ENCODE measurements around the gene EML4.
"Not testable (repeated sequence)": the region's sequence is repeated elsewhere in the genome, so short reads cannot be mapped to it uniquely, and the experiment has no call there.

The EML4 gene, protein sequence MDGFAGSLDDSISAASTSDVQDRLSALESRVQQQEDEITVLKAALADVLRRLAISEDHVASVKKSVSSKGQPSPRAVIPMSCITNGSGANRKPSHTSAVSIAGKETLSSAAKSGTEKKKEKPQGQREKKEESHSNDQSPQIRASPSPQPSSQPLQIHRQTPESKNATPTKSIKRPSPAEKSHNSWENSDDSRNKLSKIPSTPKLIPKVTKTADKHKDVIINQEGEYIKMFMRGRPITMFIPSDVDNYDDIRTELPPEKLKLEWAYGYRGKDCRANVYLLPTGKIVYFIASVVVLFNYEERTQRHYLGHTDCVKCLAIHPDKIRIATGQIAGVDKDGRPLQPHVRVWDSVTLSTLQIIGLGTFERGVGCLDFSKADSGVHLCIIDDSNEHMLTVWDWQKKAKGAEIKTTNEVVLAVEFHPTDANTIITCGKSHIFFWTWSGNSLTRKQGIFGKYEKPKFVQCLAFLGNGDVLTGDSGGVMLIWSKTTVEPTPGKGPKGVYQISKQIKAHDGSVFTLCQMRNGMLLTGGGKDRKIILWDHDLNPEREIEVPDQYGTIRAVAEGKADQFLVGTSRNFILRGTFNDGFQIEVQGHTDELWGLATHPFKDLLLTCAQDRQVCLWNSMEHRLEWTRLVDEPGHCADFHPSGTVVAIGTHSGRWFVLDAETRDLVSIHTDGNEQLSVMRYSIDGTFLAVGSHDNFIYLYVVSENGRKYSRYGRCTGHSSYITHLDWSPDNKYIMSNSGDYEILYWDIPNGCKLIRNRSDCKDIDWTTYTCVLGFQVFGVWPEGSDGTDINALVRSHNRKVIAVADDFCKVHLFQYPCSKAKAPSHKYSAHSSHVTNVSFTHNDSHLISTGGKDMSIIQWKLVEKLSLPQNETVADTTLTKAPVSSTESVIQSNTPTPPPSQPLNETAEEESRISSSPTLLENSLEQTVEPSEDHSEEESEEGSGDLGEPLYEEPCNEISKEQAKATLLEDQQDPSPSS

GRCh38 chr2:42169100-42169873 is at the start of gene EML4:
TSS of gene EML4 (plus strand) at chr2:42169353. CDS start at chr2:42169612, 259 bp downstream.
- DNase-seq (ENCODE audit: low read depth, low spot score): peak; percentile 92

DNA sequence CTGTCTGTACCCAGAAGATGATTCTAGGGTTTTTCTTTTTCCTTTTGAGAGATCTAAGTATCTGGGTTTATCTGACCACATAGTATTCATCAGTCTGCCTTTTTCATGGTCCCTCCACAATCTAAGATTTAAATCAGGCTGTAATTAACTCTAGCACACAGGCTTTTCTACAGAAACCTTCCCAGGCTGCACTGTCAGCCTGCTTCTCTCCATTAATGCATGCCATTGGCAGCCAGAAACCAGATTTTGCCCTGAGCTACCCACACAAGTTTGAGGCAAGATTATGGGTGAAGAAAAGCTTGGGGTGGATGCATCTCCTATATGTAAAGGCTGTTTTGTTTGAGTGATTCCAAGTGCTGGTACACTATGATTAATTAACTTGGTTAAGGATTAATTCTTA is 45.7 kb upstream of the EML4 start:
- no peak for DNase-seq (ENCODE audit: low read depth, low spot score)

DNA sequence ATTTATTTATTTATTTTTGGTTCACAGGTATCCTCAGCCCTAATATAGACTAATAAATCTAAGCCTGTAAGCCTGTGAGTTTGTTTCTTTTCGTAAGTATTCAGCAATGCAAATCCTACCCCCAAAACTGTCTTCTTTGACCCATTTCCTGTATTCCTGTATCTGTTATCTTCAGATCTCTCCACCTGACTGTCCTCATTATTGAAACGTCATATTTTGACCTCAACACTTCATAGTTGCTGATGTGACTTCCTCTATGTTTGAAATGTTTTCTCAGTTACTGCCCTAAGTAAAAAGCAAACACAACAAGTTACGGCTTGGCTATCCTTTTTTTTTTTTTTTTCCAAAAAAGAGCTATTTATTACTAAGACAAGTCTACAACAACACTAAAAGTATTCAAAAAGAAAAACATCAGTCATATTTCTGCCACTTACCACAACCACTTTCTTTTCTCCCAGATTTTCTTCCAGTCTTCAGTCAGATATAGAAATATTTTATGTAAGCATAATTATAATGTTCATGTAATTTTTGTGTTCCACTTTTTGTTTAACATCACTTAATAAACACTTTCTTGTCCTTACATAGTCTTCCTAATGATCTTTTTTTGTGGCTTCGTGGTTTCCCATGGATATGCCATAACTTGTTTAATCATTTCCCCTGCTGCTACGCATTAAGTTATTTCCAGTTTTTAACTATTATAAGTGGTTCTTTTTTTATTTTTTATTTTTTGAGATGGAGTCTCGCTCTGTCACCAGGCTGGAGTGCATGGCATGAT is 45.0 kb upstream of the EML4 start:
- no peak for DNase-seq (ENCODE audit: low read depth, low spot score)

DNA sequence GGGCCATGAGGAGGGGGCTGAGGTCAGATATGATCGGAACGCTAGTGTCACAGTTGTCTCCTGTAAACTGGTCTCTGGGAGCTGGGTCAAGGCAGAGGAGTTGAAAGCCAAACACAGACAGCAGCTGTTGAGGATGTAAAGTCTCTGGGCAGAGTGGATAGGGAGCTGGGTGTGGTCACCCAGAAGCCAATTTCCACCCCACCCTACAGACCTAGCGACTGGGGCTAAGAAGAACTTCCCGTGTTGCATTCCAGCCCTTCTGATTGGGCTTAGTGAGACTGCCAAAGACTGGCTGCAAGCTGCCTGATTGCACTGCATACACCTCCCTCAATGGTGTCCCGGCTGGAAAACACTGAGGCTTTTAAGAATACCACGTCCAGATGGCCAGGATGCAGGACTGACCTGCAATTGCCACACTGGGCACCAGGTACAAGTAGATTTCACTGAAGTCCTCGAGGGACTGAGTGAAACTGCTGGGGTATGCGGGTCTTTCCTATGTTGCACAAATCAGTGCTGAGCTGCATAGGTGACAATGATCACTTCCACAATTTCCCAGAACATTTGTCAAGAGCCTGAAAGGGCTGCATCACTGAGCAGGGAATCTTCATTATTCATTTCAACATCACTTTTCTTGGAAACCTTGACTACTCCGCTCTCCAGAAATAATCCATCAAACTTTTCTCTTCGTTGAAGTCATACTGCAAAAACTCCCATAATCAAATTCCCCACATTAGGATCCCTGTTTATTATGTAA is 43.1 kb upstream of the EML4 start:
- peak; percentile 59 for DNase-seq (ENCODE audit: low read depth, low spot score)

- not testable (repeated sequence) for DNase-seq (ENCODE audit: low read depth, low spot score)
Observed at GRCh38 chr2:42126873-42127272, 42.3 kb upstream of the EML4 start.

- no peak for DNase-seq (ENCODE audit: low read depth, low spot score)
Observed at GRCh38 chr2:42127425-42128424, 41.4 kb upstream of the EML4 start.

- no peak for DNase-seq (ENCODE audit: low read depth, low spot score)
Observed at GRCh38 chr2:42128721-42129486, 40.2 kb upstream of the EML4 start.

GRCh38 chr2:42129487-42129852 is 39.7 kb upstream of the EML4 start:
- DNase-seq (ENCODE audit: low read depth, low spot score): no peak

DNA sequence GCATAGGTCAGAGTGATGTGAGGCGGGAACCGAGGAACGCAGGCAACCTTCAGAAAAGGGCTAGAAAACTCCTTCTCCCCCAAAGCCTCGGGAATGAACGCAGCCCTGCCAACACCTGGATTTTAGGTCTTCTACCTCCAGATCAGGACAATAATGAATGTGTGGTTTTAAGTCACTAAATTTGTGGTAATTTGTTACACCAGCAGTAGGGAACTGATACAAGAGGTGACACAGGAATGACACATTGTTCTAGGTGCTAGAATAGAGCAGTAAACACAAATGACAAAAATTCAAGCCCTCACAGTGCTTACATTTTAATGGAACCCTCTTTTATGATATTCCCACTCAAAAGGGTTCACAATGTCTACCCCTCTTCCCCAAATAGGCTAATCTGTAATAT is 39.2 kb upstream of the EML4 start:
- DNase-seq (ENCODE audit: low read depth, low spot score): no peak

DNA sequence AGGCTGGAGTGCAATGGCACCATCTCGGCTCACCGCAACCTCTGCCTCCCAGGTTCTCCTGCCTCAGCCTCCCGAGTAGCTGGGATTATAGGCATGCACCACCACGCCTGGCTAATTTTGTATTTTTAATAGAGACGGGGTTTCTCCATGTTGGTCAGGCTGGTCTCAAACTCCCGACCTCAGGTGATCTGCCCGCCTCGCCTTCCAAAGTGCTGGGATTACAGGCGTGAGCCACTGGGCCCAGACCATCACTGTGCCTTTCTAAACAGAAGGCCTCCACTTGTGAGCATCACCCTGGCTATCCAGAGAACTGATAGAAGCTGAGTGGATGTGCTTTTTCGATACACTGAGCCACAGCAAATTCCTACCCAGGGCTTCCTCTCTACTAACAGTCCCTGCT is 38.3 kb upstream of the EML4 start:
- DNase-seq (ENCODE audit: low read depth, low spot score): not testable (repeated sequence)

- no peak for DNase-seq (ENCODE audit: low read depth, low spot score)
Observed at GRCh38 chr2:42132191-42132965, 36.8 kb upstream of the EML4 start.

GRCh38 chr2:42132966-42133641 is 36.0 kb upstream of the EML4 start:
- DNase-seq (ENCODE audit: low read depth, low spot score): peak; percentile 95

- peak; percentile 49 for DNase-seq (ENCODE audit: low read depth, low spot score)
Observed at GRCh38 chr2:42133771-42134195, 35.4 kb upstream of the EML4 start.

DNA sequence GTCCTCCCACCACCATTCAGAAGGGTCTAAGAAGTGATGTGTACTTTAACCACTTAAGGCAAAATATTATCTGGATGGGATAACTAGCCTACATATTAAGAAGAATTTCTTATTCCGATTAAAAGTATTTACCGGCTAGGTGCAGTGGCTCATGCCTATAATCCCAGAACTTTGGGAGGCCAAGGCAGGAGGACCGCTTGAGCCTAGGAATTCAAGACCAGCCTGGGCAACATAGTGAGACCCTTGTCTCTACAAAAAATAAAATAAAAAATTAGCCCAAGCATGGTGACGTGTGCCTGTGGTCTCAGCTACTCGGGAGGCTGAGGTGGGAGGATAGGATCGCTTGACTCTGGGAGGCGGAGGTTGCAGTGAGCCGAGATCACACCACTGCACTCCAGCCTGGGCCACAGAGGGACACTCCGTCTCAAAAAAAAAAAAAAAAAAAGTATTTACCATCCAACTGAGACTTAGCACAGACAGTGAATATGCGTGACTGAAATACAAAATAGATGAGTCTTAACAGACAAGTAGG is 34.7 kb upstream of the EML4 start:
- not testable (repeated sequence) for DNase-seq (ENCODE audit: low read depth, low spot score)

DNA sequence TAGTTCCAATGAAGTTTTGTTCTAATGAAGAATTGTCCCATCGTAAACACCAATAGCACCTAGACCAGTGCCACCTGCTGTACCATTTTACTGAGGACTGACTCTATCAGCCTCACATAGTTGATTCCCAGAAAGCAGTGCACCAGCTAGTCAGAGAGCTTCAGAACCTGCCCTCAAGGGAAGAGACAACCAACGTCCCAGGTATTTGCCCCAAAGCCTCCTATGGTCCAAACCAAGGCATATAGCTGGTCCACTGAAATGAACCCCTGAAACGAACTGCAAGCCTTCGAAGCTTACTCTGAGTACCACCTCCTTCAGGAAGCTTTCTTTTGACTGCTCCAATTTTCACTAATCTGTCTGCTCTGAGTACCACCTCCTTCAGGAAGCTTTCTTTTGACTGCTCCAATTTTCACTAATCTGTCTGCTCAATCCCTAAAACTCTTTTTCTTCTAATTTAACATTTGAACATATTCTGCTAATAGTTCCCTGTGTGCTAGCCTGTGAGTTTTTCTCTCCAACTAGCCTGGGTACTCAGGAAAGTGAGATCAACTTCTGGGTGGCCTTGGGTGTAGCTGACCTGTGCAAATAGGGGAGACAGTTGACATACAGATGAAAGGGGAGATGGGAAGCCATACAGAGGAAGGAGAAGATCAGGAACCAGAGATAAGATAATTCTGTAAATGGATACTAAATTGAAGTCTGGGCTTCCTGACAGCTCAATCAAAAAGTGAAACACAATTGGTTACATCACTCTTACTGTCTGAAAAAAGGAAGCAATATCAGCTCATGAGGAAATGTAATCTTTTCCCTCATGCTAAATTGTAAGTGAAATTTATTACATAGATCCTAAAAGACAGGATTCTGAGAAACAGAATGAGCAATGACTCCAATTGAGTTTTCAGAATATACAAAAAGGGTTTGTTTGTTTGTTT is 33.5 kb upstream of the EML4 start:
- DNase-seq (ENCODE audit: low read depth, low spot score): no peak

- DNase-seq (ENCODE audit: low read depth, low spot score): no peak
Observed at GRCh38 chr2:42136782-42137124, 32.4 kb upstream of the EML4 start.
